Thoracic aorta endothelial cell (primary cell): ENCODE data around the gene SRSF11. TPM values are rescaled to one million over a fixed set of nuclear protein-coding genes. Genes with fewer than 3 reads are reported as not detected.

Source experiments
- small RNA-seq: library from RNA; depleted of rRNA; stranded (forward); fragments of <200 nt; gene quantifications from one replicate; pipeline ENCODE3, GENCODE V24; 2012
- total RNA-seq: library from RNA; depleted of rRNA; stranded (reverse); fragments of >200 nt; gene quantifications from 2 replicates; pipeline ENCODE4 v1.2.3, GENCODE V29; 2012

SRSF11 gene
- 205 and 228 TPM in 2 replicates for total RNA-seq

GRCh38 chr1:70221238-70222121, at the start of gene SRSF11:
Gene SRSF11, plus strand, starts transcription at chr1:70221380. Its CDS starts 257 bp downstream, at chr1:70221637.

GRCh38 chr1:70205434-70206118, 15.6 kb upstream of the SRSF11 start, which contains the start of gene LRRC40:
Gene LRRC40, minus strand, starts transcription at chr1:70205579. Its CDS starts 39 bp downstream, at chr1:70205540.

Small RNA genes within 50 kb of the gene (small RNA-seq; reads per million reads assigned to genes)
- gene RN7SL242P, result not detected

Other genes with a start within 250 kb of the SRSF11 start
- 52.9 and 55.3 TPM in 2 replicates for gene LRRC40, start 15.8 kb upstream of the SRSF11 start, total RNA-seq
- gene ANKRD13C, start 133.3 kb downstream of the SRSF11 start, total RNA-seq, result 33.5 and 34.7 TPM in 2 replicates
- 3.6 and 4.5 TPM in 2 replicates for gene CTH, start 189.9 kb downstream of the SRSF11 start, total RNA-seq